DOHH2 (cell line): ENCODE results near the gene PRKAR1B.

ENCODE experiments used
- H3F3A ChIP-seq: fragments of 200-600 bp; sonication (generic), shearing (Covaris generic); 2 replicates; pipeline ENCODE4 v1.6.0; 2016; ENCODE audit warnings: antibody characterized with exemption, mild to moderate bottlenecking; ENCODE audit not compliant: control insufficient read depth, insufficient read depth
- H3K27ac ChIP-seq: fragments of 200-600 bp; sonication (generic); 2 replicates; pipeline ENCODE4 v1.5.1; 2014; ENCODE audit warnings: low read depth, mild to moderate bottlenecking, low read length, moderate library complexity
- H3K27me3 ChIP-seq: fragments of 200-600 bp; sonication (generic); 2 replicates; pipeline ENCODE4 v1.6.1; 2014; ENCODE audit warnings: mild to moderate bottlenecking, low read length, mixed read lengths; ENCODE audit not compliant: control insufficient read depth
- H3K36me3 ChIP-seq: fragments of 200-600 bp; sonication (generic); 2 replicates; pipeline ENCODE4 v1.6.1; 2014; ENCODE audit warnings: mild to moderate bottlenecking, low read length, moderate library complexity, mixed read lengths; ENCODE audit not compliant: control insufficient read depth
- H3K4me1 ChIP-seq: fragments of 200-600 bp; sonication (generic); 2 replicates; pipeline ENCODE4 v1.6.1; 2014; ENCODE audit warnings: mild to moderate bottlenecking, low read length, mixed read lengths; ENCODE audit not compliant: control insufficient read depth
- H3K4me2 ChIP-seq: fragments of 200-600 bp; sonication (generic); 2 replicates; pipeline ENCODE4 v1.6.0; 2014; ENCODE audit warnings: mild to moderate bottlenecking, low read length, moderate library complexity
- H3K4me3 ChIP-seq: fragments of 200-600 bp; sonication (generic); 2 replicates; pipeline ENCODE4 v1.5.1; 2014; ENCODE audit warnings: mild to moderate bottlenecking, low read length, mixed read lengths
- H3K79me2 ChIP-seq: fragments of 200-600 bp; sonication (generic); 2 replicates; pipeline ENCODE4 v1.6.1; 2014; ENCODE audit warnings: mild to moderate bottlenecking, low read length, mixed read lengths; ENCODE audit not compliant: control insufficient read depth
- H3K9me2 ChIP-seq: fragments of 200-600 bp; sonication (generic); replicated peaks from 2 replicates; pipeline ENCODE4 v1.6.1; 2014; ENCODE audit warnings: mild to moderate bottlenecking, low read length, mixed read lengths; ENCODE audit not compliant: control insufficient read depth
- H3K9me3 ChIP-seq: fragments of 200-600 bp; sonication (generic); 2 replicates; pipeline ENCODE4 v1.6.1; 2014; ENCODE audit warnings: antibody characterized with exemption, low read length, mixed read lengths; ENCODE audit not compliant: control insufficient read depth, insufficient read depth
- H4K20me1 ChIP-seq: fragments of 200-600 bp; sonication (generic); 2 replicates; pipeline ENCODE4 v1.6.0; 2014; ENCODE audit warnings: low read depth, mild to moderate bottlenecking, antibody characterized with exemption, low read length, moderate library complexity; ENCODE audit not compliant: control insufficient read depth, insufficient read depth
- EZH2phosphoT487 ChIP-seq: fragments of 200-600 bp; sonication (generic); IDR thresholded peaks from 2 replicates; pipeline ENCODE4 v1.6.1; 2017; ENCODE audit warnings: borderline replicate concordance, mild to moderate bottlenecking, antibody characterized with exemption, low read length, moderate library complexity, mixed read lengths
- TF ChIP-seq, protein P1 (sequence below): fragments of 200-600 bp; sonication (generic); IDR thresholded peaks from one replicate; pipeline ENCODE4 v1.5.1; 2014; ENCODE audit warnings: antibody characterized with exemption, mild to moderate bottlenecking, low read depth, low read length; ENCODE audit not compliant: poor library complexity, severe bottlenecking

The PRKAR1B gene

GRCh38 chr7:506391-506831 lies 220.7 kb downstream of the PRKAR1B start:
- H3K4me1 ChIP-seq = no peaks in the 10 kb centered on the region
- no peaks in the 10 kb centered on the region for H3K9me3 ChIP-seq
- H3K27ac ChIP-seq = no peak overlapping the region
- H3K4me2 ChIP-seq = no peak overlapping the region
- H3K4me3 ChIP-seq = no peak overlapping the region
- H3K79me2 ChIP-seq = no peaks in the 10 kb centered on the region
- H3K36me3 ChIP-seq = no peaks in the 10 kb centered on the region
- no peak for TF ChIP-seq EZH2phosphoT487
- TF ChIP-seq, protein P1, sequence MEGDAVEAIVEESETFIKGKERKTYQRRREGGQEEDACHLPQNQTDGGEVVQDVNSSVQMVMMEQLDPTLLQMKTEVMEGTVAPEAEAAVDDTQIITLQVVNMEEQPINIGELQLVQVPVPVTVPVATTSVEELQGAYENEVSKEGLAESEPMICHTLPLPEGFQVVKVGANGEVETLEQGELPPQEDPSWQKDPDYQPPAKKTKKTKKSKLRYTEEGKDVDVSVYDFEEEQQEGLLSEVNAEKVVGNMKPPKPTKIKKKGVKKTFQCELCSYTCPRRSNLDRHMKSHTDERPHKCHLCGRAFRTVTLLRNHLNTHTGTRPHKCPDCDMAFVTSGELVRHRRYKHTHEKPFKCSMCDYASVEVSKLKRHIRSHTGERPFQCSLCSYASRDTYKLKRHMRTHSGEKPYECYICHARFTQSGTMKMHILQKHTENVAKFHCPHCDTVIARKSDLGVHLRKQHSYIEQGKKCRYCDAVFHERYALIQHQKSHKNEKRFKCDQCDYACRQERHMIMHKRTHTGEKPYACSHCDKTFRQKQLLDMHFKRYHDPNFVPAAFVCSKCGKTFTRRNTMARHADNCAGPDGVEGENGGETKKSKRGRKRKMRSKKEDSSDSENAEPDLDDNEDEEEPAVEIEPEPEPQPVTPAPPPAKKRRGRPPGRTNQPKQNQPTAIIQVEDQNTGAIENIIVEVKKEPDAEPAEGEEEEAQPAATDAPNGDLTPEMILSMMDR = no peak
- H3K9me2 ChIP-seq = no peaks in the 10 kb centered on the region
- H3K27me3 ChIP-seq = no peaks in the 10 kb centered on the region
- no peaks in the 10 kb centered on the region for H4K20me1 ChIP-seq
- H3F3A ChIP-seq = no peaks in the 10 kb centered on the region

DNA sequence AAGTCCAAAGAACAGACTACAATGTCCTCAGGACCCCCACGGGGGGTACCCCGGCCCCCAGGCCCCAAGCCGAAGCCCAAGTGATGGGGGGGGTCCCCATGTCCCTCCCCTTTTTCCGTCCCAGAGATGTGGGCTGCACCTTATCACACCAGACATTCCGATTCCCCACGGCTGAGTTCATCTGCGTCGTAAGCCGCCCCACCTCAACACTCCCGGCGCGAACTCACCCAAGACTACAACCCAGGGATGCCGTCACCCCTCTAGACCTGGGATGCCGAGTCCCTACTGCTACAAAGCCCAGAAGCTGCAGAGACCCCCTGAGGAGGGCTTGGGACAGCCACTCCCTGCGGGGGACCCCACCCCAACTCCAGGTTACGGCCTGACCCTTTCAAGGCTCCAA lies 221.9 kb downstream of the PRKAR1B start:
- Histone ChIP-seq H3F3A (no peaks in the 10 kb centered on the region), H3K4me1 (no peaks in the 10 kb centered on the region), H4K20me1 (no peaks in the 10 kb centered on the region), H3K4me3 (no peak overlapping the region), H3K9me3 (no peaks in the 10 kb centered on the region), H3K79me2 (no peaks in the 10 kb centered on the region), H3K9me2 (no peaks in the 10 kb centered on the region), H3K36me3 (no peaks in the 10 kb centered on the region), H3K27ac (no peak overlapping the region), H3K27me3 (no peaks in the 10 kb centered on the region), H3K4me2 (no peak overlapping the region)
- TF ChIP-seq, protein P1 = no peak
- no peak for TF ChIP-seq EZH2phosphoT487

DNA sequence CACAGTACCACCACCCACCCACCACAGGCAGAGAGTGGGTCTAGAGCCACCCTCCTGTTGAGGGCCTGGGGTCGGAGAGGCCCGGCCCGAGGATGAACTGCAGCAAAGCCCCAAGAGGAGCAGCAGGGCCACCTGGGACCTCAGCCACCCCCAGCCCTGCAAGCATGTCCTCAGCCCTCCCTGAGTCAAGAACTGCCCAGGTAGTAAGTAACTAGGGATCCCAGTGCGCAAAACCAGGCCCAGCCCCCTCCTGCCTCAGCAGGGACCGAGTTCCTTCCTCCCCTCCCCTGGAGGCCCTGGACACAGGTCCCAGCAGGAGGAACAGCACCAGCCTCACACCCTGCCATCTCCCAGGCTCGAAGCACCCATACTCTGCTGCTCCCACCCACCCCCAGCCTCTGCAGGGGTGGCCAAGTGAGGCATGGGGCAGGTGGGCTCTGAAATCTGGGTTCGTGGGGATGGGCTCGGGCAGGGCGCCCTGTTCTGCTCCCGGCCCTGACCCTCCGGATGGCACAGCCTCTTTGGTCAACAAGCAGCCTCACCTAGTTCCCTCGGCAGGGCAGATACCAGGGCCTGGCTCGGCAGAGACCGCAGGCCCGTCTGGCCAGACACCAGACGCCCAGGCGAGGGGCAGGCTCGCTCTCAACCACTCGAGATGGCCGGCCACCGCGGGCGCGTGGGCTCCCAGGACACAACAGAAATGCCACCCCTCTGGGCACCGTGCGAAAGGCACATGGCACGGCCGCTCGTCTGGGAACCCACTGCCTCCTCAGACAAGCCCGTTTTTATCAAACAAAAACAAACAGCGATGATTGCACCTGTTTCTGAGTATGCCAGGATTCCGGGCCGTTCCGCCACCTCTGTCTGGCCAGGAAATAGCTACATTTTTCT lies 222.6 kb downstream of the PRKAR1B start:
- no peak overlapping the region for H3K27ac ChIP-seq
- no peaks in the 10 kb centered on the region for H3K27me3 ChIP-seq
- TF ChIP-seq EZH2phosphoT487 = no peak
- TF ChIP-seq, protein P1 = no peak

More for the DNA sequence above, 222.6 kb downstream of the PRKAR1B start:
- H3K9me3 ChIP-seq = no peaks in the 10 kb centered on the region
- no peaks in the 10 kb centered on the region for H3K36me3 ChIP-seq
- no peaks in the 10 kb centered on the region for H3F3A ChIP-seq
- no peaks in the 10 kb centered on the region for H4K20me1 ChIP-seq
- no peaks in the 10 kb centered on the region for H3K9me2 ChIP-seq
- no peak overlapping the region for H3K4me2 ChIP-seq
- no peak overlapping the region for H3K4me3 ChIP-seq
- H3K4me1 ChIP-seq = no peaks in the 10 kb centered on the region
- H3K79me2 ChIP-seq = no peaks in the 10 kb centered on the region
